HepG2 (cell line): ENCODE results near the gene GP2. TPM values are rescaled to one million over a fixed set of nuclear protein-coding genes. Genes with fewer than 3 reads are reported as not detected.

Experiments used
- ATAC-seq: fragments of 200-7000 bp; cut with Tn5 transposase; 3 replicates; pipeline ENCODE4 v1.9.1; 2020; ENCODE audit warnings: mild to moderate bottlenecking, moderate library complexity
- BruUV-seq: library from RNA; stranded (reverse); fragments of 400-500 nt; replicated peaks from 2 replicates; lab custom pipeline; 2021; lab: Mats Ljungman, UMichigan
- CTCF ChIA-PET: fragments of 300-600 bp; formaldehyde crosslinking; extraction: SDS; loops from one replicate; lab custom pipeline; 2021; ENCODE audit warnings: low total read pairs, inconsistent platforms, low intra/inter-chr PET ratio; lab: Yijun Ruan, JAX
- POLR2A ChIA-PET: fragments of 350-600 bp; sonication (Branson Sonifier 250); formaldehyde crosslinking; loops from one replicate; lab custom pipeline; 2020; ENCODE audit warnings: antibody characterized with exemption, inconsistent platforms; lab: Yijun Ruan, JAX
- DNase-seq: peaks from one replicate; pipeline ENCODE4 v3.0.0-alpha.2; 2015; ENCODE audit warnings: low spot score
- FAIRE-seq: peaks from 3 replicates; lab custom pipeline; 2011; peaks lifted over from hg19 to GRCh38; lab: Jason Lieb, UNC
- H2AFZ ChIP-seq: one replicate; pipeline ENCODE4 v1.6.1; 2011; ENCODE audit warnings: low read length, inconsistent platforms
- H3K27ac ChIP-seq: fragments of 300-600 bp; 3 replicates; pipeline ENCODE4 v1.8.0; 2011; ENCODE audit warnings: mixed run types, mild to moderate bottlenecking, mixed read lengths, low read length, inconsistent platforms; ENCODE audit not compliant: insufficient read depth; ENCODE audit errors: extremely low read length
- H3K27me3 ChIP-seq, 2 experiments: fragments of 200-600 bp in 1 of 2; 2 replicates in 1 of 2; 3 replicates in 1 of 2; pipeline versions ENCODE4 v1.6.0 to v1.8.0; 2011; ENCODE audit warnings: low read length in 2 of 2, mild to moderate bottlenecking in 2 of 2, moderate library complexity in 2 of 2, inconsistent platforms in 1 of 2; ENCODE audit not compliant: insufficient read depth in 2 of 2, control insufficient read depth in 1 of 2
- H3K36me3 ChIP-seq, 2 experiments: fragments of 200-600 bp in 1 of 2; replicated peaks in 1 of 2; 2 replicates in 1 of 2; 3 replicates in 1 of 2; pipeline versions ENCODE4 v1.5.1 to v1.8.0; 2011; ENCODE audit warnings: low read length in 2 of 2, inconsistent platforms in 1 of 2; ENCODE audit not compliant: insufficient read depth in 2 of 2, control insufficient read depth in 1 of 2
- H3K4me1 ChIP-seq: 2 replicates; pipeline ENCODE4 v1.5.1; 2012; ENCODE audit warnings: low read length, inconsistent platforms; ENCODE audit not compliant: insufficient read depth
- H3K4me2 ChIP-seq: 2 replicates; pipeline ENCODE4 v1.6.0; 2011; ENCODE audit warnings: low read depth, low read length, inconsistent platforms
- H3K4me3 ChIP-seq, 3 experiments: fragments of 200-600 bp in 1 of 3; sonication (generic), shearing (Covaris generic) in 1 of 3; replicated peaks in 1 of 3; 2 replicates each; pipeline ENCODE4 v1.5.1; 2011 to 2016; ENCODE audit warnings: low read length in 3 of 3, inconsistent platforms in 2 of 3, low read depth in 2 of 3, mild to moderate bottlenecking in 2 of 3, control low read depth in 1 of 3, mixed read lengths in 1 of 3; ENCODE audit not compliant: insufficient read depth in 1 of 3
- H3K79me2 ChIP-seq: one replicate; pipeline ENCODE4 v1.6.1; 2011; ENCODE audit warnings: low read length, inconsistent platforms; ENCODE audit not compliant: insufficient read depth
- H3K9ac ChIP-seq: 2 replicates; pipeline ENCODE4 v1.6.0; 2011; ENCODE audit warnings: mild to moderate bottlenecking, low read depth, low read length, inconsistent platforms; ENCODE audit not compliant: insufficient read depth
- H3K9me3 ChIP-seq: 2 replicates; pipeline ENCODE4 v1.5.1; 2012; ENCODE audit warnings: mild to moderate bottlenecking, low read length
- H4K20me1 ChIP-seq: 2 replicates; pipeline ENCODE4 v1.6.0; 2011; ENCODE audit warnings: inconsistent platforms, mild to moderate bottlenecking, low read length, moderate library complexity; ENCODE audit not compliant: insufficient read depth
- ATF4 ChIP-seq, 2 experiments: fragments of 450-650 bp in 1 of 2; sonication (generic) in 1 of 2; formaldehyde crosslinking; IDR thresholded peaks; 2 replicates each; pipeline versions ENCODE4 v1.5.0 to v1.8.0; 2020 to 2022; ENCODE audit warnings: mild to moderate bottlenecking in 1 of 2, missing genetic modification reagents in 1 of 2
- DNMT1 ChIP-seq: sonication (generic); formaldehyde crosslinking; IDR thresholded peaks from 2 replicates; pipeline ENCODE4 v1.5.1; 2020; ENCODE audit warnings: mild to moderate bottlenecking, missing genetic modification reagents
- GABPA ChIP-seq, 2 experiments: IDR thresholded peaks; 2 replicates each; pipeline ENCODE4 v1.6.1; 2011 to 2016; ENCODE audit warnings: low read depth in 2 of 2, low read length in 1 of 2, missing biosample characterization in 1 of 2, missing genetic modification characterization in 1 of 2
- GABPB1 ChIP-seq: IDR thresholded peaks from 2 replicates; pipeline ENCODE4 v1.6.1; 2016; ENCODE audit warnings: mild to moderate bottlenecking, missing genetic modification reagents, moderate library complexity, missing compliant biosample characterization
- GPN1 ChIP-seq: sonication (generic); formaldehyde crosslinking; IDR thresholded peaks from 2 replicates; pipeline ENCODE4 v1.5.1; 2020; ENCODE audit warnings: missing genetic modification reagents, borderline replicate concordance
- HNRNPLL ChIP-seq: fragments of 200-400 bp; formaldehyde crosslinking; IDR thresholded peaks from 2 replicates; pipeline ENCODE4 v1.6.1; 2017; ENCODE audit warnings: mild to moderate bottlenecking, low read depth, low read length; ENCODE audit not compliant: poor library complexity, severe bottlenecking
- KLF15 ChIP-seq: sonication (generic); formaldehyde crosslinking; IDR thresholded peaks from 2 replicates; pipeline ENCODE4 v1.8.1; 2023; ENCODE audit warnings: borderline replicate concordance, mild to moderate bottlenecking, inconsistent platforms, missing genetic modification reagents, mixed read lengths
- NFE2L1 ChIP-seq: sonication (generic); formaldehyde crosslinking; IDR thresholded peaks from 2 replicates; pipeline ENCODE4 v1.4.0; 2020; ENCODE audit warnings: missing genetic modification reagents, mild to moderate bottlenecking, borderline replicate concordance
- NFIB ChIP-seq: sonication (generic); formaldehyde crosslinking; IDR thresholded peaks from 2 replicates; pipeline ENCODE4 v1.9.0; 2021; ENCODE audit warnings: missing genetic modification reagents, mild to moderate bottlenecking, borderline replicate concordance
- PBX3 ChIP-seq: sonication (generic); formaldehyde crosslinking; IDR thresholded peaks from 2 replicates; pipeline ENCODE4 v1.8.1; 2023; ENCODE audit warnings: missing genetic modification reagents, inconsistent platforms, borderline replicate concordance
- PLRG1 ChIP-seq: fragments of 450-650 bp; conservative IDR thresholded peaks from 2 replicates; pipeline ENCODE4 v1.6.1; 2016
- POLR2AphosphoS5 ChIP-seq: IDR thresholded peaks from 2 replicates; pipeline ENCODE4 v1.6.1; 2012; ENCODE audit warnings: low read depth, low read length
- SRSF9 ChIP-seq: fragments of 200-400 bp; formaldehyde crosslinking; IDR thresholded peaks from 2 replicates; pipeline ENCODE4 v1.6.1; 2018; ENCODE audit warnings: borderline replicate concordance, mild to moderate bottlenecking, low read depth, low read length; ENCODE audit not compliant: insufficient read depth, poor library complexity, severe bottlenecking
- ZNF124 ChIP-seq: sonication (generic); formaldehyde crosslinking; IDR thresholded peaks from 2 replicates; pipeline ENCODE4 v1.4.0; 2020; ENCODE audit warnings: missing genetic modification reagents
- ZNF292 ChIP-seq: sonication (generic); formaldehyde crosslinking; IDR thresholded peaks from 2 replicates; pipeline ENCODE4 v1.8.1; 2022; ENCODE audit warnings: mild to moderate bottlenecking, low read depth, missing genetic modification reagents, borderline replicate concordance
- ZNF430 ChIP-seq: sonication (generic); formaldehyde crosslinking; IDR thresholded peaks from 2 replicates; pipeline ENCODE4 v1.9.0; 2021; ENCODE audit warnings: mild to moderate bottlenecking, missing genetic modification reagents
- ZNF597 ChIP-seq: sonication (generic); formaldehyde crosslinking; IDR thresholded peaks from 2 replicates; pipeline ENCODE4 v1.5.0; 2020; ENCODE audit warnings: missing genetic modification reagents
- ZNF598 ChIP-seq: sonication (generic); formaldehyde crosslinking; IDR thresholded peaks from 2 replicates; pipeline ENCODE4 v1.5.1; 2020; ENCODE audit warnings: mild to moderate bottlenecking, missing genetic modification reagents, borderline replicate concordance
- WGBS: methylation state at CpG from one replicate; pipeline ENCODE4 v1.1.6; 2017; ENCODE audit warnings: low lambda C conversion rate; 5-methylcytosine and 5-hydroxymethylcytosine counted together
- in situ Hi-C: cut with HindIII; loops from 2 replicates; pipeline ENCODE4 v1.10.0; 2017; ENCODE audit warnings: low pct_unique_long_range_greater_than_20kb; ENCODE audit not compliant: extremely low pct_ligation_motif_present
- intact Hi-C: fragments of 100-400 bp; cut with micrococcal nuclease; formaldehyde crosslinking; loops from one replicate; pipeline ENCODE4 v1.10.0; 2022; ENCODE audit not compliant: unreplicated experiment
- polyA plus RNA-seq, 8 experiments: library from polyadenylated mRNA; depleted of rRNA in 3 of 8; stranded (reverse) in 7 of 8; unstranded in 1 of 8; fragments of >200 nt; fragmentation: Illumina TruSeq in 4 of 8; extraction: Trizol in 4 of 8; gene quantifications; 2 replicates each; pipeline versions ENCODE4 v1.2.1 to v1.2.3, GENCODE V29; 2011 to 2016; ENCODE audit warnings: low read depth in 4 of 8, missing spikeins in 1 of 8, mixed read lengths in 1 of 8; ENCODE audit not compliant: insufficient read depth in 1 of 8
- total RNA-seq, 5 experiments: library from RNA; depleted of rRNA; stranded (reverse); fragments of >200 nt; fragmentation: Illumina TruSeq; extraction: Trizol; gene quantifications; 2 replicates each; pipeline ENCODE4 v1.2.3, GENCODE V29; 2016; ENCODE audit warnings: low read depth in 1 of 5
- TF ChIP-seq, protein P1 (sequence below): sonication (generic); formaldehyde crosslinking; IDR thresholded peaks from 2 replicates; pipeline ENCODE4 v1.4.0; 2020; ENCODE audit warnings: missing genetic modification reagents

Gene GP2
- total and polyA plus RNA-seq, 2 of the 13 experiments (the other 11 are each of a cell fraction or from before 2014, with no cell fraction given), result 0.15 to 0.69 TPM

GRCh38 chr16:20369452-20370054, 42.2 kb upstream of the GP2 start:
- no peaks in the 10 kb centered on the region for H3K4me1 ChIP-seq
- H3K79me2 ChIP-seq, result no peaks in the 10 kb centered on the region
- no peak overlapping the region for H3K9ac ChIP-seq
- CTCF ChIA-PET, result no interaction called here
- POLR2A ChIA-PET, result no interaction called here
- no peaks in the 10 kb centered on the region for H4K20me1 ChIP-seq
- in situ Hi-C loops (no loop called here), intact Hi-C loops (no loop called here)
- no peaks in the 10 kb centered on the region for H3K9me3 ChIP-seq
- WGBS, result 23% methylated on average over 9 of the region's 9 CpGs
- BruUV-seq, result no TSS peak
- no peaks in the 10 kb centered on the region for H3K36me3 ChIP-seq
- H3K27me3 ChIP-seq, result peaks cover 1 to 23% of the 10 kb centered on the region in 2 experiments; a peak in 3 of 5 replicates
- DNase-seq (no peak), FAIRE-seq (no peak), ATAC-seq (no peak)
- H3K4me3 ChIP-seq, result no peak overlapping the region
- no peak overlapping the region for H3K27ac ChIP-seq
- H2AFZ ChIP-seq, result no peak overlapping the region
- H3K4me2 ChIP-seq, result no peak overlapping the region
- TF ChIP-seq PLRG1, result no peak
- TF ChIP-seq ZNF292, result no peak
- peak; percentile 36; the same call in 1 of the 2 replicates for TF ChIP-seq GABPB1
- no peak for TF ChIP-seq ZNF597 (CRISPR knock-in tag)
- TF ChIP-seq GPN1 (CRISPR knock-in tag), result no peak
- TF ChIP-seq PBX3, result no peak
- TF ChIP-seq KLF15 (CRISPR knock-in tag), result no peak
- TF ChIP-seq DNMT1 (CRISPR knock-in tag), result no peak
- no peak for TF ChIP-seq SRSF9
- no peak for TF ChIP-seq NFIB (CRISPR knock-in tag)
- no peak for TF ChIP-seq NFE2L1 (CRISPR knock-in tag)
- no peak for TF ChIP-seq ATF4 (CRISPR knock-in tag; IDR thresholded peaks at IDR 0.05)
- no peak for TF ChIP-seq ZNF430 (CRISPR knock-in tag)
- TF ChIP-seq, protein P1, sequence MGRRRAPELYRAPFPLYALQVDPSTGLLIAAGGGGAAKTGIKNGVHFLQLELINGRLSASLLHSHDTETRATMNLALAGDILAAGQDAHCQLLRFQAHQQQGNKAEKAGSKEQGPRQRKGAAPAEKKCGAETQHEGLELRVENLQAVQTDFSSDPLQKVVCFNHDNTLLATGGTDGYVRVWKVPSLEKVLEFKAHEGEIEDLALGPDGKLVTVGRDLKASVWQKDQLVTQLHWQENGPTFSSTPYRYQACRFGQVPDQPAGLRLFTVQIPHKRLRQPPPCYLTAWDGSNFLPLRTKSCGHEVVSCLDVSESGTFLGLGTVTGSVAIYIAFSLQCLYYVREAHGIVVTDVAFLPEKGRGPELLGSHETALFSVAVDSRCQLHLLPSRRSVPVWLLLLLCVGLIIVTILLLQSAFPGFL (CRISPR knock-in tag), result no peak
- no peak for TF ChIP-seq ZNF598 (CRISPR knock-in tag)
- no peak for TF ChIP-seq GABPA (IDR thresholded peaks at IDR 0.05; ENCODE audit: low read depth, low read length)
- peak; percentile 49; the same call in 1 of the 2 replicates for TF ChIP-seq GABPA (CRISPR knock-in tag; IDR thresholded peaks at IDR 0.05; ENCODE audit: low read depth)
- no peak for TF ChIP-seq POLR2AphosphoS5
- TF ChIP-seq ZNF124, result no peak
- no peak for TF ChIP-seq HNRNPLL
